ENCODE measurements around the gene EPN2. TPM values are rescaled to one million over a fixed set of nuclear protein-coding genes. Genes with fewer than 3 reads are reported as not detected.
A peak's percentile ranks its signal among the peaks of the same experiment; 100 is the strongest.

EPN2 gene
- total and polyA plus RNA-seq, 12 donors, result 12.0 to 53.8 (median 22.5) TPM

DNA sequence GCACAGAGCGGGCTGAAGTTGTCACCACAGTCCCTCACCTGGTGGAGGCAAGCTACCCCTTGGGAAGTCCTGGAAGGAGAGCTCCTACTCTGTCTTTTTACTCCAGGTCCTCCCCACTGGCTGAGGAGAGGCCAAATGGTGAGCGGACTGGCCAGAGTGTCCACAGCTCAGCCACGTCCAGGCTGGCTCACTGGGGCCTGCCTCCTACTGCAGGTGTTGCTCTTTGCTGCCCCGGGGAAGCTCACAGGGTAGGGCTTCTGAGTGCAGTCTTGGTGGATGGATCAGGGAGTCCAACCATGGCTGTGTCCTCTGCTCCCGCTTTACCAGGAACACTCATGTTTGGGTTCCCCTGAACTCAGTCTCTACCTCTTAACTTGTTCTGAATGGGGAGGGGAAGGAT is 122.7 kb downstream of the EPN2 start:
- H3K27me3 ChIP-seq, result no peaks in the 10 kb centered on the region
- H3K9me3 ChIP-seq (replicated peaks in 1 of 3), result no peaks in the 10 kb centered on the region
- no peak overlapping the region for H3K4me3 ChIP-seq
- peaks cover 9 to 12% of the 10 kb centered on the region in 2 donors for H3K4me1 ChIP-seq (replicated peaks in 1 of 2)
- no peaks in the 10 kb centered on the region for H3K36me3 ChIP-seq (replicated peaks in 1 of 2)
- intact Hi-C loops (cut with DNase I), result loop anchor here (5.0 to 10.0 kb wide), 3 partner anchors 87 to 405 kb away; no protein-coding TSS in a partner anchor
- 90 to 100% (median 95%) methylated on average over 1 to 5 of the region's 5 CpGs for WGBS, 4 donors
- DNase-seq, result peak in 2 of 7 donors; percentile 10 to 13
- no peak overlapping the region for H3K27ac ChIP-seq
- TF ChIP-seq POLR2A (IDR thresholded peaks at IDR 0.05), result no peak
- TF ChIP-seq, protein P1, sequence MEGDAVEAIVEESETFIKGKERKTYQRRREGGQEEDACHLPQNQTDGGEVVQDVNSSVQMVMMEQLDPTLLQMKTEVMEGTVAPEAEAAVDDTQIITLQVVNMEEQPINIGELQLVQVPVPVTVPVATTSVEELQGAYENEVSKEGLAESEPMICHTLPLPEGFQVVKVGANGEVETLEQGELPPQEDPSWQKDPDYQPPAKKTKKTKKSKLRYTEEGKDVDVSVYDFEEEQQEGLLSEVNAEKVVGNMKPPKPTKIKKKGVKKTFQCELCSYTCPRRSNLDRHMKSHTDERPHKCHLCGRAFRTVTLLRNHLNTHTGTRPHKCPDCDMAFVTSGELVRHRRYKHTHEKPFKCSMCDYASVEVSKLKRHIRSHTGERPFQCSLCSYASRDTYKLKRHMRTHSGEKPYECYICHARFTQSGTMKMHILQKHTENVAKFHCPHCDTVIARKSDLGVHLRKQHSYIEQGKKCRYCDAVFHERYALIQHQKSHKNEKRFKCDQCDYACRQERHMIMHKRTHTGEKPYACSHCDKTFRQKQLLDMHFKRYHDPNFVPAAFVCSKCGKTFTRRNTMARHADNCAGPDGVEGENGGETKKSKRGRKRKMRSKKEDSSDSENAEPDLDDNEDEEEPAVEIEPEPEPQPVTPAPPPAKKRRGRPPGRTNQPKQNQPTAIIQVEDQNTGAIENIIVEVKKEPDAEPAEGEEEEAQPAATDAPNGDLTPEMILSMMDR (IDR thresholded peaks at IDR 0.05), result no peak

DNA sequence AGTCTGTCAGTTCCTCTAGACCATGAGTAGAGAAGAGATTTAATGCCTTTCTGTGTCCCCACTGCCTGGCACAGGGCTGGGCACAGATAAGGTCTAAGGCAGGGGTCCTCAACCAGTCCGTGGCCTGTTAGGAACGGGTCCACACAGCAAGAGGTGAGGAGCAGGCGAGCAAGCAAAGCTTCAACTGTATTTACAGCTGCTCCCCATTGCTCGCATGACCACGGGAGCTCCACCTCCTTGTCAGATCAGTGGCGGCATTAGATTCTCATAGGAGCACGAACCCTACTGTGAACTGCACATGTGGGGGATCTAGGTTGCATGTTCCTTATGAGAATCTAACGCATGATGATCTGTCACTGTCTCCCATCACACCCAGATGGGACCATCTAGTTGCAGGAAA is 123.6 kb downstream of the EPN2 start:
- Histone ChIP-seq H3K27me3 (no peaks in the 10 kb centered on the region), H3K36me3 (replicated peaks in 1 of 2) (no peaks in the 10 kb centered on the region), H3K9me3 (replicated peaks in 1 of 3) (no peaks in the 10 kb centered on the region), H3K4me1 (replicated peaks in 1 of 2) (peaks cover 12 to 14% of the 10 kb centered on the region in 2 donors), H3K27ac (no peak overlapping the region), H3K4me3 (no peak overlapping the region)
- TF ChIP-seq POLR2A (IDR thresholded peaks at IDR 0.05), result no peak
- TF ChIP-seq, protein P1 (IDR thresholded peaks at IDR 0.05), result no peak
- peak in 1 of 7 donors; percentile 13 for DNase-seq
- intact Hi-C loops (cut with DNase I), result loop anchor here (5.0 to 10.0 kb wide), 3 partner anchors 87 to 404 kb away; no protein-coding TSS in a partner anchor
- WGBS, 4 donors, result 86 to 96% (median 93%) methylated on average over 8 of the region's 8 CpGs

DNA sequence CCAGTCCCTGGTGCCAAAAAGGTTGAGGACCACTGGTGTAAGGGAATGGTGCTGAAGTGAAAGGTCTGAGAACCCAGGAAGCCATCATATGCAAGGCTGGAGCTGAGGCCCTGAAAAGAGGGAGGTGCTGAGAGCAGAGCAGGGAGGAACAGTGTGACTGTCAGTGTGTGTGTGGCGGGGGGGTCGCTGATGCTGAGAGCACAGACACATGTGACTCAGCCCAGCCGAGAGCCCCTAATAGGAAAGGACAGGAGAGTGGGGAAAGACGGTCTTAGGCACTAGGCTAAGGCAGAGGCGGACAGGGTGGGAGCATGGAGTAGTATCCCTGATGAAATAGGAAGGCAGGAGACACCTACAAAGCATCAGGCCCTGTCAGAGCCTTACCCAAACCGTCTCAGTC is 124.2 kb downstream of the EPN2 start:
- Histone ChIP-seq H3K4me3 (no peak overlapping the region), H3K27ac (peak overlapping the region in 1 of 5 donors; percentile 95), H3K9me3 (replicated peaks in 1 of 3) (no peaks in the 10 kb centered on the region), H3K36me3 (replicated peaks in 1 of 2) (no peaks in the 10 kb centered on the region), H3K4me1 (replicated peaks in 1 of 2) (peaks cover 12 to 14% of the 10 kb centered on the region in 2 donors), H3K27me3 (no peaks in the 10 kb centered on the region)
- TF ChIP-seq, protein P1 (IDR thresholded peaks at IDR 0.05), result no peak
- TF ChIP-seq POLR2A (IDR thresholded peaks at IDR 0.05), result no peak
- peak in 2 of 7 donors; percentile 24 to 74 for DNase-seq
- 64 to 80% (median 76%) methylated on average over 6 of the region's 6 CpGs for WGBS, 4 donors
- intact Hi-C loops (cut with DNase I), result loop anchor here (5.0 to 10.0 kb wide), 3 partner anchors 86 to 403 kb away; no protein-coding TSS in a partner anchor

DNA sequence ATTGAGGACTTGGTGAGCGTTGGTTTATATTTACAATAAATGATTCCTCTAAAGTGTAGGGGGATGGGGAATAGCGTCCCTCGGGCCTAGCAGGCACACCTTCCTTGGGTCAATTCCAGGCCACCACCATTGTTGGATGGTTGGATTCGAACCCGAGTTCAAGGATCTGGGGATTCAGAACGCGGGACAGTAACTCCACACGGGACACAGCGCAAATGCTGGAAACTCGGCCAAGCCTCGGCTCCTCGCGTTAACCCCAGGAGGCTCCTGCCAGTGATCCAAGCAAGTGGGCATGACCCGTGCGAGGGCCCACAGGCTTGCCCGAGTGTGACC is 124.7 kb downstream of the EPN2 start:
- no peaks in the 10 kb centered on the region for H3K36me3 ChIP-seq (replicated peaks in 1 of 2)
- TF ChIP-seq, protein P1 (IDR thresholded peaks at IDR 0.05), result no peak
- TF ChIP-seq POLR2A (IDR thresholded peaks at IDR 0.05), result peak in 1 of 2 donors; percentile 27
- no peaks in the 10 kb centered on the region for H3K27me3 ChIP-seq
- peak overlapping the region in 2 of 4 donors; percentile 53 to 88 for H3K4me3 ChIP-seq
- H3K9me3 ChIP-seq (replicated peaks in 1 of 3), result no peaks in the 10 kb centered on the region
- peak overlapping the region in 4 of 5 donors; percentile 77 to 96 (median 90) for H3K27ac ChIP-seq
- peaks cover 12 to 14% of the 10 kb centered on the region in 2 donors for H3K4me1 ChIP-seq (replicated peaks in 1 of 2)
- intact Hi-C loops (cut with DNase I), result loop anchor here (2.0 to 10.0 kb wide), 4 partner anchors 85 to 403 kb away; no protein-coding TSS in a partner anchor
- 14 to 52% (median 33%) methylated on average over 3 to 16 of the region's 16 CpGs for WGBS, 4 donors
- DNase-seq, result no peak

Data from adrenal gland (tissue), 12 donors.